DMS 273 (cell line): ENCODE measurements around the gene ETV5.

Source experiments
- DNase-seq: peaks from one replicate; lab custom pipeline; 2025; ENCODE audit not compliant: unreplicated experiment; lab: John Stamatoyannopoulos, UW

ETV5 gene

GRCh38 chr3:186124592-186124991 is 15.7 kb upstream of the ETV5 start:
- no peak for DNase-seq

- no peak for DNase-seq
Measured at GRCh38 chr3:186123012-186123411, 14.1 kb upstream of the ETV5 start.

- DNase-seq = peak; percentile 57
Measured at GRCh38 chr3:186121968-186122367, 13.1 kb upstream of the ETV5 start.

GRCh38 chr3:186121278-186121677 is 12.4 kb upstream of the ETV5 start:
- DNase-seq = peak; percentile 61

- DNase-seq = no peak
Measured at GRCh38 chr3:186119499-186119898, 10.6 kb upstream of the ETV5 start.

GRCh38 chr3:186118692-186119091 is 9.8 kb upstream of the ETV5 start:
- DNase-seq = no peak

- DNase-seq = no peak
Measured at GRCh38 chr3:186117521-186118134, 8.7 kb upstream of the ETV5 start.

GRCh38 chr3:186115239-186115996 is 6.5 kb upstream of the ETV5 start:
- DNase-seq = no peak

GRCh38 chr3:186110975-186111974 is 2.4 kb upstream of the ETV5 start:
- peak; percentile 40 for DNase-seq

GRCh38 chr3:186109897-186110803 is 1.3 kb upstream of the ETV5 start:
- peak; percentile 70 for DNase-seq

GRCh38 chr3:186108106-186108940 is 566 bp downstream of the ETV5 start:
- peak; percentile 91 for DNase-seq

GRCh38 chr3:186107215-186108105 is 1.4 kb downstream of the ETV5 start:
- DNase-seq = peak; percentile 96

GRCh38 chr3:186105543-186105942 is 3.3 kb downstream of the ETV5 start:
- no peak for DNase-seq

- peak; percentile 54 for DNase-seq
Measured at GRCh38 chr3:186102687-186103086, 6.2 kb downstream of the ETV5 start.

GRCh38 chr3:186100398-186100797 is 8.5 kb downstream of the ETV5 start:
- DNase-seq = no peak

GRCh38 chr3:186099178-186099577 is 9.7 kb downstream of the ETV5 start:
- DNase-seq = peak; percentile 99

- DNase-seq = peak; percentile 77
Measured at GRCh38 chr3:186098740-186099139, 10.1 kb downstream of the ETV5 start.

- peak; percentile 99 for DNase-seq
Measured at GRCh38 chr3:186097663-186098451, 11.0 kb downstream of the ETV5 start.
